ENCODE results near the gene NBAS.

- no peak for TF ChIP-seq CTCF (IDR thresholded peaks at IDR 0.05; ENCODE audit: low read depth, low read length)
- TF ChIP-seq MYC (IDR thresholded peaks at IDR 0.05; ENCODE audit: low read depth, low read length), result no peak
Measured at GRCh38 chr2:15447381-15447780, 113.8 kb downstream of the NBAS start.
